Measurements from ENCODE around the gene GLA. TPM values are rescaled to one million over a fixed set of nuclear protein-coding genes. Genes with fewer than 3 reads are reported as not detected.

The GLA gene
- total RNA-seq, 6 donors from 2014 or later, result 18.9 to 54.0 (median 30.7) TPM

GRCh38 chrX:101385026-101385684 is 22.6 kb downstream of the GLA start:
- H3K4me1 ChIP-seq, result no peaks in the 10 kb centered on the region
- H3K4me3 ChIP-seq, result peak overlapping the region in 2 of 4 donors; percentile 18 to 37
- WGBS, 2 donors, result 75 to 84% methylated on average over 6 to 7 of the region's 7 CpGs
- peak overlapping the region in 2 of 4 donors; percentile 6 to 60 for H3K27ac ChIP-seq
- no peaks in the 10 kb centered on the region for H3K27me3 ChIP-seq
- DNase-seq (no peak), ATAC-seq (ENCODE audit: low FRiP score in 2 of 2) (peak in 1 of 2 donors; percentile 54)
- no peaks in the 10 kb centered on the region for H3K36me3 ChIP-seq
- H3K9me3 ChIP-seq, result no peaks in the 10 kb centered on the region
- no peak for TF ChIP-seq EP300 (IDR thresholded peaks at IDR 0.05)
- no peak for TF ChIP-seq POLR2A (IDR thresholded peaks at IDR 0.05)
- TF ChIP-seq POLR2AphosphoS5 (IDR thresholded peaks at IDR 0.05), result no peak
- no peak for TF ChIP-seq CTCF (IDR thresholded peaks at IDR 0.05)

DNA sequence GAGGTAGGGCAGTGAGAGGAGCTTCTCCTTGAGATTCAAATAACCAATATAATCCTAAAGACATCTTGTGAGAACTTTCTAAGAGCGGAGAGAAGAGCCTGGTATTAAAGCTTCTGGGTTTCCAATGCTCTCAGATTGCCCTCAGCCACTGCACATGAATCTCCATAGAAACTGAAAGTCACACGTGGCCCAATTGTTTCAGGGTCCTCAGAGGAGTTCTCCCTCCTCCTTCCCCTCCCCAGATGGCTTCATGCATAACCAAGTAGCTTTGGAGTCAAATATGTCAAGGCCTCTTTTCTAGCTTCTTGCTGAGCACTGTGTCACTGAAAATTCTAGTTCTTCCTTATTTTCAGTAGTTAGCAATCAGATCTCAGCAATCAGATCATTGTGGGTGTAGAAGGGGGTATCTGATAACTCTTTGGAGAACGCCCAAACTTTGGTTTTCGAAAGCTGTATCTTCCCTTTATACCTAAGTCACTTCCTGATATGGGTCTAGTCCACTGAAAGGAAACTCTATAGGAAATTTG is 24.0 kb downstream of the GLA start:
- no peak for TF ChIP-seq POLR2A (IDR thresholded peaks at IDR 0.05)
- no peak for TF ChIP-seq EP300 (IDR thresholded peaks at IDR 0.05)
- TF ChIP-seq CTCF (IDR thresholded peaks at IDR 0.05), result no peak
- no peak for TF ChIP-seq POLR2AphosphoS5 (IDR thresholded peaks at IDR 0.05)
- Histone ChIP-seq H3K36me3 (no peaks in the 10 kb centered on the region), H3K27me3 (no peaks in the 10 kb centered on the region), H3K4me3 (no peak overlapping the region), H3K27ac (no peak overlapping the region), H3K9me3 (no peaks in the 10 kb centered on the region), H3K4me1 (no peaks in the 10 kb centered on the region)
- DNase-seq (no peak), ATAC-seq (ENCODE audit: low FRiP score in 2 of 2) (no peak)
- WGBS, 2 donors, result 62 to 74% methylated on average over 3 to 4 of the region's 4 CpGs

GRCh38 chrX:101377547-101377946 is 30.2 kb downstream of the GLA start:
- Histone ChIP-seq H3K4me1 (no peaks in the 10 kb centered on the region), H3K27me3 (no peaks in the 10 kb centered on the region), H3K9me3 (no peaks in the 10 kb centered on the region), H3K4me3 (no peak overlapping the region), H3K27ac (no peak overlapping the region), H3K36me3 (no peaks in the 10 kb centered on the region)
- no peak for ATAC-seq (ENCODE audit: low FRiP score in 2 of 2)
- no peak for DNase-seq
- WGBS, 2 donors, result 64 to 70% methylated on average over 1 of the region's 1 CpG
- no peak for TF ChIP-seq EP300 (IDR thresholded peaks at IDR 0.05)
- no peak for TF ChIP-seq POLR2A (IDR thresholded peaks at IDR 0.05)
- no peak for TF ChIP-seq POLR2AphosphoS5 (IDR thresholded peaks at IDR 0.05)
- no peak for TF ChIP-seq CTCF (IDR thresholded peaks at IDR 0.05)

DNA sequence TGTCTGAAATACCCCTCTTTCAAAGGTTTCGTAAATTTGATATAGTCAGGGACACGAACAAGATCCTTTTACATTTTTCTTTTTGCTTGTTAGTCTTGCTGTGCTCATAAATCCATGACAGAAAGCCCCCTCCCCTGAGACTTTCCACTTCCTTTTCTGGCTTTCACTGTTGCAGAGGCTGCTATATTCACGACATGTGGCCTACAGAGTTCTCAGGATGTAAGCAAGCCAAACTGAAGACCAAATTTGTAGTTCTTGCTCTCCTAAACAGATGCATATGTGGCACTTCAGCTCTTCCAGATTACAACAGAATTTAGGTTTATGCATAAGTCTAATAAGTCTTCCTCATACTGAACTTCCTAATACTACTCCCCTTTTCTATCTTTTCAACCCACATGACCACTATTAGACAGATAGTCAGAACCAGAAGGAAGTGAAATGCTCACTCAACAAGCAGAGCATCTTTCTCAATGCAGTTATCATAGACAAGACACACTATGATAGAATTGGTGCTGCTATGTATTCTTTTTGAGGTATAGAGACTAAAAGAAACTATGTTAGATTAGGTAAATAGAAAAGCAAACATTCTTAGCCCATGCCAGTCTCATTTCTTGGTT is 36.7 kb downstream of the GLA start:
- Histone ChIP-seq H3K27ac (no peak overlapping the region), H3K36me3 (no peaks in the 10 kb centered on the region), H3K4me1 (no peaks in the 10 kb centered on the region), H3K4me3 (no peak overlapping the region), H3K9me3 (no peaks in the 10 kb centered on the region), H3K27me3 (no peaks in the 10 kb centered on the region)
- DNase-seq, result no peak
- no peak for ATAC-seq (ENCODE audit: low FRiP score in 2 of 2)
- WGBS, 2 donors, result 59 to 68% methylated on average over 3 of the region's 3 CpGs
- TF ChIP-seq POLR2A (IDR thresholded peaks at IDR 0.05) (no peak), CTCF (IDR thresholded peaks at IDR 0.05) (no peak), POLR2AphosphoS5 (IDR thresholded peaks at IDR 0.05) (no peak), EP300 (IDR thresholded peaks at IDR 0.05) (no peak)
